Duodenal mucosa (tissue), 2 donors: ENCODE results near the gene UGT1A8.

Source experiments
- H3K27ac ChIP-seq: one replicate; pipeline ENCODE4 v1.7.0; 2013; ENCODE audit warnings: low read depth, low read length
- H3K27me3 ChIP-seq, 2 donors: one replicate each; pipeline ENCODE4 v1.7.0; 2013; ENCODE audit warnings: low read length in 2 of 2, control low read depth in 1 of 2; ENCODE audit not compliant: insufficient read depth in 2 of 2, control insufficient read depth in 1 of 2
- H3K36me3 ChIP-seq, 2 donors: one replicate each; pipeline ENCODE4 v1.7.0; 2013; ENCODE audit warnings: low read length in 2 of 2, control low read depth in 1 of 2; ENCODE audit not compliant: insufficient read depth in 2 of 2, control insufficient read depth in 1 of 2
- H3K4me1 ChIP-seq, 2 donors: one replicate each; pipeline ENCODE4 v1.7.0; 2013; ENCODE audit warnings: low read length in 2 of 2, control low read depth in 1 of 2; ENCODE audit not compliant: insufficient read depth in 2 of 2, control insufficient read depth in 1 of 2
- H3K4me3 ChIP-seq, 2 donors: one replicate each; pipeline ENCODE4 v1.7.0; 2013; ENCODE audit warnings: low read length in 2 of 2, low read depth in 1 of 2
- H3K9ac ChIP-seq, 2 donors: one replicate each; pipeline ENCODE4 v1.7.0; 2013; ENCODE audit warnings: low read length in 2 of 2, low read depth in 1 of 2
- H3K9me3 ChIP-seq, 2 donors: one replicate each; pipeline ENCODE4 v1.7.0; 2013; ENCODE audit warnings: low read length in 2 of 2, control low read depth in 1 of 2; ENCODE audit not compliant: control insufficient read depth in 1 of 2

The UGT1A8 gene

GRCh38 chr2:233794128-233794658, 176.8 kb downstream of the UGT1A8 start:
- no peak overlapping the region for H3K4me3 ChIP-seq
- peaks cover 0 to 7% of the 10 kb centered on the region in 2 donors for H3K4me1 ChIP-seq
- no peak overlapping the region for H3K27ac ChIP-seq
- no peaks in the 10 kb centered on the region for H3K36me3 ChIP-seq
- no peaks in the 10 kb centered on the region for H3K27me3 ChIP-seq
- H3K9me3 ChIP-seq: no peaks in the 10 kb centered on the region
- no peak overlapping the region for H3K9ac ChIP-seq

DNA sequence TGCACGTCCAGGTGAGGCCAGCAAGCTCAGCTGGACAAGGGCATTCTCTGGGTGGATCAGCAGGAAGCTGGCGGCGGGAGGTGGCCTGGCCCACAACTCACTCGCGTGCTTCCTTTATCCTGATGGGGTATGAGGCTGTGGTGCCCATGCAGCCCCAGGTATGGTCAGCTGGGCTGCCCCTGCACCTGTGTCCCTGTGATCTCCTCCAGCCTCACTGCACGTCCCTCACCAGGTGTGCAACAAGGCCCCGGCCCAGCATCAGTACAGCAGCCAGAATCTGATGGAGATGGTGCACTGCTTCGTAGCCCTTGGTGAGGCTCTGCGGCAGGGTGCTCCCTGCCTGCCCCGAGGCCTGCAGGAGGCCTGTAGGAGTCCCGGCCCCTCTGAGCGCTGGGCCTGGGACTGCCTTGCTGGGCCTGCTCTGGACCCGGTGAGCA, 178.3 kb downstream of the UGT1A8 start:
- Histone ChIP-seq H3K9ac (no peak overlapping the region), H3K36me3 (no peaks in the 10 kb centered on the region), H3K4me3 (no peak overlapping the region), H3K27me3 (no peaks in the 10 kb centered on the region), H3K27ac (no peak overlapping the region), H3K4me1 (peaks cover 0 to 7% of the 10 kb centered on the region in 2 donors), H3K9me3 (no peaks in the 10 kb centered on the region)

DNA sequence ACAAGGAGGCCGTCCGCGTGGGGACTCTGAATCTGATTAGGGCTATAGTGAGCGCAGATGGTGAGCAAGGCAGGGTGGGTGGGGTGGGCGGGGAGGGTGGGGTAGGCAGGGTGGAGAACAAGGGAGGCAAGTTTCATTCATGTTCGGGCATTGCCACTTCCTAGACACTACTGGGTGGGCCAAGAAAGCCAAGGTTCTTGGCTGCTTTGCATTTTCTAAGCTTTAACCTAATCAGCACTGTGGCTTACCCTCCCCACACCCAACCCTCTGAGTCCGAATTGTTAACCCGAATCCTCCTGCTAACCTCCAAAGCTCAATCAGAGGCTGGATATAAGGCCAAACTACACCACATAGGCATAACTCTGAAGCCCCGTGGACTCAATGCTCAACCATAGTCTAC, 178.8 kb downstream of the UGT1A8 start:
- H3K27me3 ChIP-seq: no peaks in the 10 kb centered on the region
- H3K4me3 ChIP-seq: no peak overlapping the region
- H3K9ac ChIP-seq: no peak overlapping the region
- H3K36me3 ChIP-seq: no peaks in the 10 kb centered on the region
- H3K9me3 ChIP-seq: no peaks in the 10 kb centered on the region
- H3K27ac ChIP-seq: no peak overlapping the region
- H3K4me1 ChIP-seq: peaks cover 0 to 7% of the 10 kb centered on the region in 2 donors

- H3K9ac ChIP-seq: no peak overlapping the region
- no peaks in the 10 kb centered on the region for H3K36me3 ChIP-seq
- H3K27ac ChIP-seq: no peak overlapping the region
- H3K4me3 ChIP-seq: no peak overlapping the region
- H3K27me3 ChIP-seq: no peaks in the 10 kb centered on the region
- H3K4me1 ChIP-seq: peaks cover 0 to 3% of the 10 kb centered on the region in 2 donors
- no peaks in the 10 kb centered on the region for H3K9me3 ChIP-seq
Measured at GRCh38 chr2:233798335-233799086, 181.1 kb downstream of the UGT1A8 start.

- Histone ChIP-seq H3K27me3 (no peaks in the 10 kb centered on the region), H3K27ac (no peak overlapping the region), H3K9ac (no peak overlapping the region), H3K9me3 (no peaks in the 10 kb centered on the region), H3K4me1 (no peaks in the 10 kb centered on the region), H3K36me3 (no peaks in the 10 kb centered on the region), H3K4me3 (no peak overlapping the region)
Measured at GRCh38 chr2:233799087-233799665, 181.7 kb downstream of the UGT1A8 start.

GRCh38 chr2:233799716-233800115, 182.3 kb downstream of the UGT1A8 start:
- H3K27me3 ChIP-seq: no peaks in the 10 kb centered on the region
- H3K4me1 ChIP-seq: no peaks in the 10 kb centered on the region
- H3K4me3 ChIP-seq: no peak overlapping the region
- no peak overlapping the region for H3K9ac ChIP-seq
- no peak overlapping the region for H3K27ac ChIP-seq
- H3K36me3 ChIP-seq: no peaks in the 10 kb centered on the region
- no peaks in the 10 kb centered on the region for H3K9me3 ChIP-seq

DNA sequence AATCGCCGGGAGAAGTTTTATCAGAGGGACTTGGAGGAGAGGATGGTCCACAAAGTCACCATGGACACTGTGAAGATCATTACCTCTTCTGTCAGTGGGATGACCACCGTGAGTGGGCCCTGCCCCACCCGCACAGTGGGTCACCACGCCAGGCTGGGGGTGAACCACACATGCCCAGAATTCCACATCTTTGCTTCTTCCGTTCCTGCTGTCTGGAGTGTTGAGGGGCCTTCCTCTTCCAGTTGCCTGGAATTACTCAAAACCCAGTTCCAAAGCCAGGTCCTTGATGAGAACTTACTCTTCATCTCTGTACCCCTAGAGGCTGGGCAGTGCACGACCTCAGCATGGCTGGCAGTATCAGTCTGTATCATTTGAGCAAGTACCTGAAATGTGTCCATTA, 182.8 kb downstream of the UGT1A8 start:
- no peak overlapping the region for H3K27ac ChIP-seq
- no peak overlapping the region for H3K9ac ChIP-seq
- no peaks in the 10 kb centered on the region for H3K36me3 ChIP-seq
- no peaks in the 10 kb centered on the region for H3K9me3 ChIP-seq
- H3K27me3 ChIP-seq: no peaks in the 10 kb centered on the region
- H3K4me1 ChIP-seq: no peaks in the 10 kb centered on the region
- no peak overlapping the region for H3K4me3 ChIP-seq

DNA sequence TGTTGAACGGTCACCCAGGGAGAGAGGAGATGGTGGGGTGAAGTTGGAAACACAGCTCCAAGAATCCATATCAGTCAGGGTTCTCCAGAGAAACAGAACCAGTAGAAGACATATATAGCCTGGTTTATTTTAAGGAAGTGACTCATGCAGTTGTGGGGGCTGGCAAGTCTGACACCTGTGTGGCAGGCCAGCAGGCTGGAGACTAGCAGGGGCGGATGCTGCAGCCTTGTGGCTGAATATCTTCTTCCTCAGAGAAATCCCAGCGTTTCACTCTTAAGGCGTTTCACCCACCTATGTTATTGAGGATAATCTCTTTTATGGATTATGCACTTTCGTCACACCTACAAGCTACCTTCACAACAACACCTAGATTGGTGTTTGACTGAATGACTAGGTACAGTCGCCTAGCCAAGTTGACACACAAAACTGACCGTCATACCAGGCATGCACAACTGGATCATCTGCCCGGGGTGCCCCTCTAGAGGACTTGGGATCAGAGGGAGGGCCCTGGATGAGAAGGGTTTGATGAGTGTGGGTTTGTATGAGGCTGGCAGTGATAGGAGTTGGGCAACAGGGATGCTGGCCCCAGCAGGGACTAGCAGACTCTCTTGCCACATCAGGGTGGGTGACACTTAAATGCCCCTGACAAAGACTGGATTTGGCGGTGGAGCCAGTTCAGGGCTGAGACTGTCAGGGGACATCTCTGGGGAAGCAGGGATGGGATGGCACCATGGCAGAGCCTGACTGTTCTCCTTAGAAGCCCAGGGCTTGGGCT, 184.1 kb downstream of the UGT1A8 start:
- Histone ChIP-seq H3K27ac (no peak overlapping the region), H3K36me3 (no peaks in the 10 kb centered on the region), H3K4me3 (no peak overlapping the region), H3K27me3 (no peaks in the 10 kb centered on the region), H3K4me1 (no peaks in the 10 kb centered on the region), H3K9ac (no peak overlapping the region), H3K9me3 (no peaks in the 10 kb centered on the region)

DNA sequence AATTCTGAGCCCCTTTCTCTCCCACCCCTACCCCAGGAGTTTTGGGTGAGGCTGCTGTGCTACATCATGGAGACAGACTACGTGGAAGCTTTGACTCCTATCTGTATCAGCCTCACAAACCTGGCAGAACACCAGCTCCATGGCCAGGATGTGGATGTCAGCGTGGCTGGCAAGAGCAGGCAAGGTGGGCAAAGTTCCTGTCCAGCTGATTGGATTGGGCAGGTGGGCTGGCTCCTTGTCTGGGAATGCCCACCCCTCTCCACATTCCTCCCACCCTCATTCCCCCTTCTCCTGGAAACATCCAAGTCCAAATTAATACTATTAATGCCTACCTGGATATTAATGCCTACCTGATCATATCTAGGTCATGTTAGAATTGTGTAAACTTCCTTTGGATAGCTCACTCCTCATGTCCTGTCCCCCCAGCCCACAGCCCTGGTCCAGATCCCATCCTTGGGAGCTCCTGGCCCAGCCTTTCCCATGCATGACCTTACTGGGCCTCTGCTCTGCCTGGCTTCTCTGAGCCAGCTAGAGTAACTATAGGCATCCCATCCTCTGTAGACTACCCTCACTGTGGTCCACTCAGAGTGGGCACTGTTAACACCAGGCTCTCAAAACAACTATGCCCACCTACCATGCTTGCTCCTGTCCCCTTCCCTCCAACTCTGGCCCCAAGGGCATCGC, 184.8 kb downstream of the UGT1A8 start:
- H3K36me3 ChIP-seq: no peaks in the 10 kb centered on the region
- no peaks in the 10 kb centered on the region for H3K27me3 ChIP-seq
- no peak overlapping the region for H3K9ac ChIP-seq
- H3K27ac ChIP-seq: no peak overlapping the region
- H3K9me3 ChIP-seq: no peaks in the 10 kb centered on the region
- no peak overlapping the region for H3K4me3 ChIP-seq
- no peaks in the 10 kb centered on the region for H3K4me1 ChIP-seq
